Progenitor cell of endocrine pancreas (in vitro differentiated cells): ENCODE results near the gene SEPTIN10. TPM values are rescaled to one million over a fixed set of nuclear protein-coding genes. Genes with fewer than 3 reads are reported as not detected.

Experiments
- DNase-seq: peaks from one replicate; pipeline ENCODE4 v3.0.0; 2021; ENCODE audit warnings: low spot score; ENCODE audit not compliant: unreplicated experiment
- H3K27ac Mint-ChIP-seq: 2 replicates; pipeline ENCODE4 v1.8.0; 2021; ENCODE audit warnings: mild to moderate bottlenecking, moderate library complexity, mixed read lengths
- H3K27me3 Mint-ChIP-seq: 2 replicates; pipeline ENCODE4 v1.8.0; 2021; ENCODE audit warnings: mixed read lengths
- H3K36me3 Mint-ChIP-seq: 2 replicates; pipeline ENCODE4 v1.8.0; 2022; ENCODE audit warnings: mixed read lengths; ENCODE audit not compliant: insufficient read depth
- H3K4me1 Mint-ChIP-seq: 2 replicates; pipeline ENCODE4 v1.8.0; 2021; ENCODE audit warnings: low read depth, mixed read lengths
- H3K4me3 Mint-ChIP-seq: 2 replicates; pipeline ENCODE4 v1.8.0; 2021; ENCODE audit warnings: low read depth, mild to moderate bottlenecking, moderate library complexity, mixed read lengths
- H3K9me3 Mint-ChIP-seq: 2 replicates; pipeline ENCODE4 v1.8.0; 2021; ENCODE audit warnings: low read depth, mixed read lengths
- CTCF ChIP-seq: fragments of 200-600 bp; sonication (generic); IDR thresholded peaks from one replicate; pipeline ENCODE4 v1.5.0; 2021; ENCODE audit warnings: antibody characterized with exemption, mild to moderate bottlenecking; ENCODE audit not compliant: unreplicated experiment
- total RNA-seq: library from RNA; stranded (reverse); gene quantifications from 2 replicates; pipeline ENCODE4 v1.2.1, GENCODE V29; 2021

Gene SEPTIN10
- total RNA-seq, 1 donor from 2014 or later = 67.5 TPM

DNA sequence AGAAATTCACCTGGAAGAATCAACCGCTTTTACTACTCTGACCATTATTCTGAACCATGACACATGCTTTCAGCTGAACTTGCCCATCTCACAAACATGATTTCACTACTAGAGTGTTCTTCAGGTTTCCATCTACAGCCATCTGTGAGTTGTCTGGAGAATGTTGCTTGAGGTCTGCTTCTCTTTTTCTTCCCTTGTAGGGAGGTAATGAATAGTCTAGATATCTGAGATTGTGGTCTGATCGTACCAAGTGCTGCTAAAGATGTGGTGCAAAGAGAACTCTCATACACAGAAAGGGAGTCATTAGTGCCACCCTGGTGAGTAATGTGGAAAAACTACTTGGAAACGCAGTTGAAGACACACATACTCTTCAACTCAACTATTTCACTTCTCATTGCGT lies 10.6 kb upstream of the SEPTIN10 start:
- DNase-seq = no peak
- TF ChIP-seq CTCF = no peak
- Mint-ChIP-seq H3K9me3 (no peaks in the 10 kb centered on the region), H3K36me3 (no peaks in the 10 kb centered on the region), H3K27me3 (no peaks in the 10 kb centered on the region), H3K4me1 (peaks cover 7% of the 10 kb centered on the region), H3K4me3 (no peak overlapping the region), H3K27ac (no peak overlapping the region)

- Mint-ChIP-seq H3K4me1 (peaks cover 9% of the 10 kb centered on the region), H3K27me3 (no peaks in the 10 kb centered on the region), H3K4me3 (no peak overlapping the region), H3K27ac (no peak overlapping the region), H3K36me3 (no peaks in the 10 kb centered on the region), H3K9me3 (no peaks in the 10 kb centered on the region)
- TF ChIP-seq CTCF = no peak
- no peak for DNase-seq
Measured at GRCh38 chr2:109623923-109624322, 10.2 kb upstream of the SEPTIN10 start.

DNA sequence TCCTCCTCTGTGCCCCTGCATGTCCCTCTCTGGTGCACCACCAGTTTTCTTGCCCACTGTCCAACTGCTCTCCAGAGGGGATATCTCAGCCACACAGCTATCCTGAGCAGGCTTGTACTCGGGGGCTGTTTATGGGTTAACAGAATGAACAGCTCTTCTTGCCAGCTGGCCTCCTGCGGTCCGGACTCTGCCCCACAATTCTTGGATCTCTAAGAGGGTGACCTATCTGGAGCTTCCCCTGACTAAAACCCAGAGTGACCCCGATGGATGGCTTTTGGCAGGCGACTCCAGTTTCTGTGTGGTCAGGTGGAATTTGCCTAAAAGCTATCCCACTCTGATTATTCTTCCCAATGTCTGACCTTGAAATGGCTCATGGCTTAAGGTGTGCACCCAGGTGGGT lies 9.5 kb upstream of the SEPTIN10 start:
- Mint-ChIP-seq H3K27ac (no peak overlapping the region), H3K36me3 (no peaks in the 10 kb centered on the region), H3K9me3 (no peaks in the 10 kb centered on the region), H3K27me3 (no peaks in the 10 kb centered on the region), H3K4me1 (peaks cover 12% of the 10 kb centered on the region), H3K4me3 (no peak overlapping the region)
- no peak for TF ChIP-seq CTCF
- no peak for DNase-seq

DNA sequence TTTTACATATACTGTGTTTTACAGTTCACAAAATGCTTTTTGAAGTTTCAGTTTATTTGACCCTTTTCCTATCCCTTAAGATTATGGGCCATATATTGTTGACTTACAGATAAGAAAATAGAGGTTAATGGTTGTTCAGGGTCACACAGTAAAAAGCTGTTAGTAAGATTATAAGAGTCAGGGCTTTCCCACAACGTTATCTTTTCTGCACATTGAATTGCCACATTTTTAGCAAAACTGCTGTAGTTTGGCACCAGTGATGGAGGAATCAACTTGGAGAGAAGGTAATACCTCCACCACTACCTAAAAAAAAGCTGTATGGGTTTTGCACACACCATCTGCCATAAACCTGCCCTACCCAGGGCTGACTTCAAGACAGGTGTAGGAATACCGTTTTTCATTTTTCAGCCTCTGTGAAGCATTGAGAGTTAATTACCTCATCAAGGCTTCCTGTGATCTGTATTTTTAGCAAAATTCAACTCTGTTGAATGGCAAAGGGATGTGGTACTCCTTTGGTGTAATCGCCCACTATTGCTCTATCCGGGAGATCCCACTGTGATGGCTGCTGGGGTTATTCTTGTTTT lies 5.4 kb upstream of the SEPTIN10 start:
- no peak for TF ChIP-seq CTCF
- Mint-ChIP-seq H3K36me3 (no peaks in the 10 kb centered on the region), H3K9me3 (no peaks in the 10 kb centered on the region), H3K4me1 (peaks cover 26% of the 10 kb centered on the region), H3K27me3 (peaks cover 12% of the 10 kb centered on the region), H3K4me3 (no peak overlapping the region), H3K27ac (no peak overlapping the region)
- no peak for DNase-seq

GRCh38 chr2:109616184-109616583 lies 2.4 kb upstream of the SEPTIN10 start:
- no peak for TF ChIP-seq CTCF
- H3K36me3 Mint-ChIP-seq = no peaks in the 10 kb centered on the region
- no peaks in the 10 kb centered on the region for H3K9me3 Mint-ChIP-seq
- peaks cover 32% of the 10 kb centered on the region for H3K4me1 Mint-ChIP-seq
- H3K27me3 Mint-ChIP-seq = peaks cover 12% of the 10 kb centered on the region
- DNase-seq = no peak
- H3K27ac Mint-ChIP-seq = peak overlapping the region; percentile 79
- peak overlapping the region; percentile 78 for H3K4me3 Mint-ChIP-seq
